HG03039 (cell line): ENCODE data around the gene TUBG2.
A peak's percentile ranks its signal among the peaks of the same experiment; 100 is the strongest.

Experiments used
- ATAC-seq: cut with Tn5 transposase; IDR thresholded peaks from one replicate; pipeline ENCODE4 v1.9.1; 2021; ENCODE audit warnings: mild to moderate bottlenecking, moderate library complexity; ENCODE audit not compliant: unreplicated experiment

TUBG2 gene

DNA sequence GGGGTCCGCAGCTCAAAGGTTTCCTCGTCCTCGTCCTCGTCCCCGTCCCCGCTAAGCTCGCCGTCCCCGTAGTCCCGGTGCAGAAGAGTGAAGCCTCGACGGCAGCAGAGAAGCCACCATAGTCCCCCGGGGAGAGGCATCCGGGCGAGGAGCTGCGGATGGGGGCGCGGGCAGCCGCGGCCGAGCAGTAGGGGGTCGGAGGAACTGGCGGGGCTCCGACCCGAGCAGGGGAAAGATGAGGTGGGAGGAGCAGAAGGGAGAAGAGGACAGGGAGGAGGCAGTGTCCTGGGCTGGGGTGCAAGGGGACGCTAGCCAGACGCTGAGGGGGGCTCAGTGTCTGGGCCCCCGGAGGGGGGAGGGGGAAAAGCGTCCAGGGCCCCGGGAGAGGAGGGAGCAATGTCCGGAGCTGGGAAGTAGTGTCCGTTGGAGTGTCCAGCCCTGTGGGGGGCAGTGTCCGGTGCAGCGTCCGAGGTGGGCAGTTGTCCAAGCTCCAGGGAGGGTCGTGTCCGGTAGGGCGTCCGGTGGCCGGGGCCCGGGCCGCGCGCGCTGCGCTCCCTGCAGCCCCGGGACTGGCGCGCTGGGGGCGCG lies 17.4 kb downstream of the TUBG2 start, which contains the start of gene PLEKHH3:
Gene PLEKHH3 (minus strand): TSS at position 571 of the 588 bp plus-strand sequence. CDS start 431 bp downstream, at position 140.
- ATAC-seq, result no peak

- peak; percentile 57 for ATAC-seq
Measured at GRCh38 chr17:42677012-42677857, 18.2 kb downstream of the TUBG2 start.

GRCh38 chr17:42677921-42678781 lies 19.1 kb downstream of the TUBG2 start:
- ATAC-seq, result peak; percentile 19

DNA sequence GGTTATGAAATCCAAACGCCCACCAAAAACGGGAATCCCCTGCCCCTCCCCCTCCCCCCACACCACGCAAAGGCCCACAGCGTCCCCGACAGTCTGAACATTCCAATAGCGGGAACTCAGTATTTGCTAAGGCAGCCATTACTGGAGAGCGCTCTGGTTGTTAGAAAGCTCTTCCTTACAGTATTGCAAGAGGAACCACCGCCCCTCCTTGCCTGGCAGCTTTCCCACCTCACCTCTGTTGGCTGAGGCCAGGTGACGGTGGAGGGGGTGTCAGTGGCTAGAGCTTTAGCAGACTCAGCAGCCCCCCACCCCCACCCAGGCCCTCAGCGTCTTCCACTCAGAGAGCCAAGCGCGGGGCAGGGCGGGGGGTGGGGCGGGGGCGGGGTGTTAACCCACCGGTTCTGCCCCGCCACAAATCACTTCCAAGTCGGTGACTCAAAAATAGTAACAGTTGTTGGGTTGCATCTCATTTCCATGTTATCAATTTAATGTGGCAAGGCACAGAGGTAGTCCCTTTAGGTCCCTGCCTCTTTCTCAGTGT lies 19.9 kb downstream of the TUBG2 start:
- ATAC-seq, result no peak

- ATAC-seq, result no peak
Measured at GRCh38 chr17:42679492-42680330, 20.6 kb downstream of the TUBG2 start.

GRCh38 chr17:42680331-42680808 lies 21.3 kb downstream of the TUBG2 start:
- ATAC-seq, result no peak

- ATAC-seq, result no peak
Measured at GRCh38 chr17:42681976-42682721, 23.1 kb downstream of the TUBG2 start, which contains the start of gene CNTNAP1. TSS of gene CNTNAP1 (plus strand) at chr17:42682531. CDS start at chr17:42682830, 299 bp downstream.

- ATAC-seq, result no peak
Measured at GRCh38 chr17:42682722-42683403, 23.8 kb downstream of the TUBG2 start.

- no peak for ATAC-seq
Measured at GRCh38 chr17:42683407-42684034, 24.4 kb downstream of the TUBG2 start.

GRCh38 chr17:42684929-42685556 lies 26.0 kb downstream of the TUBG2 start:
- ATAC-seq, result no peak

- no peak for ATAC-seq
Measured at GRCh38 chr17:42685831-42686230, 26.7 kb downstream of the TUBG2 start.

DNA sequence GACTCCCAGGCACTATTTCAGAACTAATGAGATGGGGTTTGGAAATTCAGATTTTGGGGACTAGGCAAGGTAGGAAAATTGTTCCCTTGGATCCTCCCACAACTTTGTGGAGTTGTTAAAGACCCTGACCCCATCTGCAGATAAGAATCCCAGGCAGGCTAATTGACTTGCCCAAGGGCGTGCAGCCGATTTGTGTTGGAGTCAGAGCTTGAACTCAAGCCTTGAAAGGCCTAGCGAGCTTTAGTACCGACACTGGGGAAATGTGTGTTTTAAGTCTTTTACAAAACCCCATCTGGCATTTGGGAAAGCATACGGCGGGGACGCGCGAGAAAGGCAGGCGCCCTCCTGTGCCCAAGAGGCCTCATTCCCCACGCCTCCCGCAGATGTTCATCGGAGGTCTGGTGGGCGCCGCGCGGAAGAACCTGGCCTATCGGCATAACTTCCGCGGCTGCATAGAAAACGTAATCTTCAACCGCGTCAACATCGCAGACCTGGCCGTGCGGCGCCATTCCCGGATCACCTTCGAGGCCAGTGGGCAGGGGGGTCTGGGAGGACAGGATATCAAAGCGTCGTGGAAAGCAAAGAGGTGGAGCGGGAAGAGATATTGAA lies 27.5 kb downstream of the TUBG2 start:
- no peak for ATAC-seq

- no peak for ATAC-seq
Measured at GRCh38 chr17:42687707-42688320, 28.7 kb downstream of the TUBG2 start.

DNA sequence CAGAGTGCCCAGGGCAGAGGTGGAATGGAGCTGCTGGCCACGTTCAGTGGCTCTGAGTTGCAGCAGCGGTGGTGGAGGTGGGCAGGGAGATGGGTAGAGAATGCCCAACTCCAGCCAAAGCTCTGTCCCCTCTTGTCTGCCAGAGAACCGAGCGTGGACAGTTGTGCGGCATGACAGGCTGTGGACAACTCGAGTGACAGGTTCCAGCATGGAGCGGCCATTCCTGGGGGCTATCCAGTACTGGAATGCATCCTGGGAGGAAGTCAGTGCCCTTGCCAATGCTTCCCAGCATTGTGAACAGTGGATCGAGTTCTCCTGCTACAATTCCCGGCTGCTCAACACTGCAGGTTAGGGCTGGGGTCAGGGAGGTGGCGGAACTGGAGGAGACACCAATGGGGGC lies 31.5 kb downstream of the TUBG2 start:
- ATAC-seq, result no peak

DNA sequence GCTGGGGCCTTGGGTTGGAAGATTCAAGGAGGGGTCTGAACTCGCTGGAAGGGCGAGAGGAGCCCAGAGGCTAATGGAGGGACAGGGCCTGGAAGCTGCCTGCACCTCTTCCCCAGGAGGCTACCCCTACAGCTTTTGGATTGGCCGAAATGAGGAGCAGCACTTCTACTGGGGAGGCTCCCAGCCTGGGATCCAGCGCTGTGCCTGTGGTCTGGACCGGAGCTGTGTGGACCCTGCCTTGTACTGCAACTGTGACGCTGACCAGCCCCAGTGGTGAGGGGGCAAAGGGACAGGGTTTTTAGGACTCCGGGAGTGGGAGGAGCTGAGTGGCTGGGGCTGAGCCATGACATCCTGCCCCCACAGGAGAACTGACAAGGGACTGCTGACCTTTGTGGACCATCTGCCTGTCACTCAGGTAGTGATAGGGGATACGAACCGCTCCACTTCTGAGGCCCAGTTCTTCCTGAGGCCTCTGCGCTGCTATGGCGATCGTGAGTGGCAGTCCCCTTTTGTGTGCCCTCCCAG lies 32.0 kb downstream of the TUBG2 start:
- no peak for ATAC-seq

GRCh38 chr17:42692489-42692888 lies 33.4 kb downstream of the TUBG2 start:
- no peak for ATAC-seq

DNA sequence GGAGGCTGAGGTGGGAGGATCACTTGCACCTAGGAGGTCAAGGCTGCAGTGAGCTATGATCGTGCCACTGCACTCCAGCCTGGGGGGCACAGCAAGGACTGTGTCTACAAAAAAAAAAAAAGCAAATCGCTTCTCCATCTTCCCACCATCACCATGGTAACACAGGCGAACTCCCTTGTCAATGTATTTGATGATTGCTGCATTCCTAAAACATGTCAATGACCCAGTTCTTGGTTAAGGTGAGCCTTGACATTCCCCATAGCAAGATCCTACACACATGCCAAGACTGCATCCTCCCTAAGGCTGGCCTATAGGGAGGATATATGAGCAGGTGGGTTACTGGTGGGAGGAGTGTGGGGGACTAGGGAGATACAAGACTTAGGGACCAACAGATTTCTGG lies 35.4 kb downstream of the TUBG2 start:
- ATAC-seq, result no peak
